ENCODE results near the gene TMEM244. TPM values are rescaled to one million over a fixed set of nuclear protein-coding genes. Genes with fewer than 3 reads are reported as not detected.
A peak's percentile ranks its signal among the peaks of the same experiment; 100 is the strongest.
"Not testable (repeated sequence)": the region's sequence is repeated elsewhere in the genome, so short reads cannot be mapped to it uniquely, and the experiment has no call there.

TMEM244 gene
- total RNA-seq, 2 donors from 2014 or later: not detected

- TF ChIP-seq CTCF (IDR thresholded peaks at IDR 0.05) (no peak), POLR2A (IDR thresholded peaks at IDR 0.05) (no peak), POLR2AphosphoS5 (IDR thresholded peaks at IDR 0.05) (no peak)
- no peaks in the 10 kb centered on the region for H3K27me3 ChIP-seq (replicated peaks; ENCODE audit: insufficient read depth)
- WGBS: 84% methylated on average over 3 of the region's 3 CpGs
- H3K27ac ChIP-seq: no peak overlapping the region
- H3K4me3 ChIP-seq: no peak overlapping the region
- DNase-seq (ENCODE audit: low spot score): no peak
- H3K36me3 ChIP-seq: no peaks in the 10 kb centered on the region
- intact Hi-C loops (cut with DNase I): no loop called here
- no peaks in the 10 kb centered on the region for H3K4me1 ChIP-seq (replicated peaks)
- H3K9me3 ChIP-seq: no peaks in the 10 kb centered on the region
Measured at GRCh38 chr6:129817332-129817731, 43.8 kb downstream of the TMEM244 start.

GRCh38 chr6:129812145-129812777, 48.9 kb downstream of the TMEM244 start:
- no peaks in the 10 kb centered on the region for H3K27me3 ChIP-seq (replicated peaks; ENCODE audit: insufficient read depth)
- intact Hi-C loops (cut with DNase I): no loop called here
- 90% methylated on average over 2 of the region's 2 CpGs for WGBS
- no peaks in the 10 kb centered on the region for H3K4me1 ChIP-seq (replicated peaks)
- TF ChIP-seq CTCF (IDR thresholded peaks at IDR 0.05) (no peak), POLR2AphosphoS5 (IDR thresholded peaks at IDR 0.05) (no peak), POLR2A (IDR thresholded peaks at IDR 0.05) (no peak)
- no peak overlapping the region for H3K27ac ChIP-seq
- no peak overlapping the region for H3K4me3 ChIP-seq
- no peak for DNase-seq (ENCODE audit: low spot score)
- no peaks in the 10 kb centered on the region for H3K9me3 ChIP-seq
- no peaks in the 10 kb centered on the region for H3K36me3 ChIP-seq

- H3K27ac ChIP-seq; H3K27me3 ChIP-seq (replicated peaks; ENCODE audit: insufficient read depth); H3K9me3 ChIP-seq; intact Hi-C loops (cut with DNase I); H3K4me1 ChIP-seq (replicated peaks); H3K4me3 ChIP-seq; DNase-seq (ENCODE audit: low spot score); H3K36me3 ChIP-seq: not testable (repeated sequence)
- 85% methylated on average over 2 of the region's 2 CpGs for WGBS
Measured at GRCh38 chr6:129807141-129807540, 54.0 kb downstream of the TMEM244 start.

- H3K36me3 ChIP-seq; DNase-seq (ENCODE audit: low spot score); H3K27me3 ChIP-seq (replicated peaks; ENCODE audit: insufficient read depth); H3K4me3 ChIP-seq; H3K27ac ChIP-seq; intact Hi-C loops (cut with DNase I); H3K9me3 ChIP-seq; H3K4me1 ChIP-seq (replicated peaks): not testable (repeated sequence)
Measured at GRCh38 chr6:129802920-129803319, 58.2 kb downstream of the TMEM244 start.

GRCh38 chr6:129801909-129802308, 59.2 kb downstream of the TMEM244 start:
- DNase-seq (ENCODE audit: low spot score): peak; percentile 70
- intact Hi-C loops (cut with DNase I): no loop called here
- Histone ChIP-seq H3K4me3 (no peak overlapping the region), H3K27me3 (replicated peaks; ENCODE audit: insufficient read depth) (no peaks in the 10 kb centered on the region), H3K9me3 (no peaks in the 10 kb centered on the region), H3K4me1 (replicated peaks) (no peaks in the 10 kb centered on the region), H3K36me3 (no peaks in the 10 kb centered on the region), H3K27ac (no peak overlapping the region)
- WGBS: 33% methylated on average over 4 of the region's 4 CpGs
- TF ChIP-seq POLR2AphosphoS5 (IDR thresholded peaks at IDR 0.05) (peak; percentile 63), CTCF (IDR thresholded peaks at IDR 0.05) (no peak)

GRCh38 chr6:129795261-129795660, 65.9 kb downstream of the TMEM244 start:
- no peak for TF ChIP-seq POLR2AphosphoS5 (IDR thresholded peaks at IDR 0.05)
- TF ChIP-seq POLR2A (IDR thresholded peaks at IDR 0.05): no peak
- TF ChIP-seq CTCF (IDR thresholded peaks at IDR 0.05): no peak
- H3K27me3 ChIP-seq (replicated peaks; ENCODE audit: insufficient read depth): no peaks in the 10 kb centered on the region
- no peaks in the 10 kb centered on the region for H3K9me3 ChIP-seq
- no peaks in the 10 kb centered on the region for H3K36me3 ChIP-seq
- no peak overlapping the region for H3K4me3 ChIP-seq
- H3K4me1 ChIP-seq (replicated peaks): no peaks in the 10 kb centered on the region
- intact Hi-C loops (cut with DNase I): no loop called here
- DNase-seq (ENCODE audit: low spot score): no peak
- no peak overlapping the region for H3K27ac ChIP-seq
- WGBS: 62% methylated on average over 2 of the region's 2 CpGs

All from prostate gland (tissue), 2 donors.